ENCODE measurements around the gene DYDC1.

The DYDC1 gene

DNA sequence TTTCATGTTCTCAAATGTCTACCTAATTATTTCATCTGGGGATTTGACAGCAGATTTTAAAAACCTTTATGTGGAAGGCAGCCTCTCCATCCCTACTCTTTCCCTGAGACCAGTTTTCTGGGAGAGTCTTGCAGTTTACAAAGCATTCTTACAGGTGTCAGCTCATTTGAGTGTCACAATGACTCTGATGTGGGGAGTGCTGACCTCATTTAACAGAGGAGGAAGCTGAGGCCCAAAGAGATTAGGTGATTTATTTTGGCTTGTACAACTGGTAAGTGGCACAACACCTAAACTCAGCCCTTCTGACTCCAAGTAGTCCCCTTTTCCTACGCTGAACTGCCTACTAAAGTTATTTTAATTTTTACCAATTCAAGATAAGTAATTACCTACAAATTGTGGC is 33.8 kb downstream of the DYDC1 start:
- H3K79me2 ChIP-seq (ENCODE audit: insufficient read depth, low read length) = no peaks in the 10 kb centered on the region
- peak overlapping the region; percentile 51; the same call in 1 of the 2 replicates for H2AFZ ChIP-seq (ENCODE audit: low read length)
- peaks cover 16% of the 10 kb centered on the region for H3K4me1 ChIP-seq (ENCODE audit: insufficient read depth, low read length, poor library complexity, severe bottlenecking)
- H3K9ac ChIP-seq (ENCODE audit: low read depth, low read length, poor library complexity, severe bottlenecking) = no peak overlapping the region
- no peaks in the 10 kb centered on the region for H3K36me3 ChIP-seq (ENCODE audit: insufficient read depth, low read length)
- TF ChIP-seq, protein P1, sequence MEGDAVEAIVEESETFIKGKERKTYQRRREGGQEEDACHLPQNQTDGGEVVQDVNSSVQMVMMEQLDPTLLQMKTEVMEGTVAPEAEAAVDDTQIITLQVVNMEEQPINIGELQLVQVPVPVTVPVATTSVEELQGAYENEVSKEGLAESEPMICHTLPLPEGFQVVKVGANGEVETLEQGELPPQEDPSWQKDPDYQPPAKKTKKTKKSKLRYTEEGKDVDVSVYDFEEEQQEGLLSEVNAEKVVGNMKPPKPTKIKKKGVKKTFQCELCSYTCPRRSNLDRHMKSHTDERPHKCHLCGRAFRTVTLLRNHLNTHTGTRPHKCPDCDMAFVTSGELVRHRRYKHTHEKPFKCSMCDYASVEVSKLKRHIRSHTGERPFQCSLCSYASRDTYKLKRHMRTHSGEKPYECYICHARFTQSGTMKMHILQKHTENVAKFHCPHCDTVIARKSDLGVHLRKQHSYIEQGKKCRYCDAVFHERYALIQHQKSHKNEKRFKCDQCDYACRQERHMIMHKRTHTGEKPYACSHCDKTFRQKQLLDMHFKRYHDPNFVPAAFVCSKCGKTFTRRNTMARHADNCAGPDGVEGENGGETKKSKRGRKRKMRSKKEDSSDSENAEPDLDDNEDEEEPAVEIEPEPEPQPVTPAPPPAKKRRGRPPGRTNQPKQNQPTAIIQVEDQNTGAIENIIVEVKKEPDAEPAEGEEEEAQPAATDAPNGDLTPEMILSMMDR (conservative IDR thresholded peaks at IDR 0.05; ENCODE audit: low read length) = no peak
- TF ChIP-seq EZH2phosphoT487 (IDR thresholded peaks at IDR 0.05; ENCODE audit: borderline replicate concordance) = no peak
- no peaks in the 10 kb centered on the region for H3K9me3 ChIP-seq (ENCODE audit: insufficient read depth, low read depth, low read length)
- no peak overlapping the region for H3K4me3 ChIP-seq (ENCODE audit: low read length, poor library complexity, severe bottlenecking)
- H3F3A ChIP-seq (ENCODE audit: low read depth) = no peaks in the 10 kb centered on the region
- H3K9me2 ChIP-seq (replicated peaks; ENCODE audit: low read depth, low read length) = no peaks in the 10 kb centered on the region
- H3K4me2 ChIP-seq (ENCODE audit: low read depth, low read length, poor library complexity, severe bottlenecking) = peak overlapping the region; percentile 21
- no peaks in the 10 kb centered on the region for H4K20me1 ChIP-seq (ENCODE audit: insufficient read depth, low read length, poor library complexity, severe bottlenecking)
- no peaks in the 10 kb centered on the region for H3K27me3 ChIP-seq (ENCODE audit: insufficient read depth, low read length, poor library complexity, severe bottlenecking)

DNA sequence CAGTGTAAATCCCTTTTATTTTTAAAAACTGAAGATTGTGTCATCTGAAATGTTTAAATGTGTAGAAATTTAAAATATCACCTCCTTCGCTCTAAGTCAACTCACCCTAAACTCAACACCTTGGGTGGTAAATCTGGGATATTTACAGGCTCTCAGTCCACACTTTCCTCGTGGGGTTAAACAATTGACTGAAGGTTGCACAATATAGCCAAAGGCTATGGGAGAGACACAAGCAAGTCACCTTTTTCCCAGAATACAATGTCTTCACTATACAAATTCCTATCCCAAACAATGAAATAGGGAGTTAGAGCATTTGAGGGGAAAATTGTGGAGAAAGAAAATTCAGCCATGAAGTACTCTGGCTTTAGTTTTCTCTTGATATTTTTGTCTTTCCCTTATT is 34.4 kb downstream of the DYDC1 start:
- TF ChIP-seq, protein P1 (conservative IDR thresholded peaks at IDR 0.05; ENCODE audit: low read length) = no peak
- no peak for TF ChIP-seq EZH2phosphoT487 (IDR thresholded peaks at IDR 0.05; ENCODE audit: borderline replicate concordance)

DNA sequence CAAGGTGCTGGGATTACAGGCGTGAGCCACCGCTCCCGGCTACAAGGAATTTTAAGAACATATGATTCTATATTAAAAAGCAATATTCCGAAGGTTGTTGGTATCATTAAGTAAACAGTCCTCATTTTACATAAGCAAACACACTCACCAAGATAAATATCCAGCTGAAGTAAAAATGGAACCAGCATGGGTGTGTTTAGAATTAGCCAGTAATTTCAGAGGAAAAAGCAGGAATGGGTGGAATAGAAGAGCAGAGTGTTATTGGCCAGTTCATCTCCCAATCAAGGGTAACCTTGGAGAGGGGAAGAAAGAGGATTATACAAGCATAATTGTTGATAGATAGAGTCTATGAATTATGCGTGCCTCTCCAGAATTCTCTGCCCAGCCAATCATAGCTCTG is 35.4 kb downstream of the DYDC1 start:
- Histone ChIP-seq H3K27me3 (ENCODE audit: insufficient read depth, low read length, poor library complexity, severe bottlenecking) (no peaks in the 10 kb centered on the region), H3K4me3 (ENCODE audit: low read length, poor library complexity, severe bottlenecking) (no peak overlapping the region), H3K4me1 (ENCODE audit: insufficient read depth, low read length, poor library complexity, severe bottlenecking) (peaks cover 16% of the 10 kb centered on the region), H3K36me3 (ENCODE audit: insufficient read depth, low read length) (no peaks in the 10 kb centered on the region), H3K9me3 (ENCODE audit: insufficient read depth, low read depth, low read length) (no peaks in the 10 kb centered on the region), H3F3A (ENCODE audit: low read depth) (no peaks in the 10 kb centered on the region), H4K20me1 (ENCODE audit: insufficient read depth, low read length, poor library complexity, severe bottlenecking) (no peaks in the 10 kb centered on the region), H3K9me2 (replicated peaks; ENCODE audit: low read depth, low read length) (no peaks in the 10 kb centered on the region), H3K79me2 (ENCODE audit: insufficient read depth, low read length) (no peaks in the 10 kb centered on the region), H2AFZ (ENCODE audit: low read length) (no peak overlapping the region), H3K4me2 (ENCODE audit: low read depth, low read length, poor library complexity, severe bottlenecking) (no peak overlapping the region), H3K9ac (ENCODE audit: low read depth, low read length, poor library complexity, severe bottlenecking) (no peak overlapping the region)
- TF ChIP-seq EZH2phosphoT487 (IDR thresholded peaks at IDR 0.05; ENCODE audit: borderline replicate concordance) = no peak
- TF ChIP-seq, protein P1 (conservative IDR thresholded peaks at IDR 0.05; ENCODE audit: low read length) = no peak

More for the DNA sequence above, 34.4 kb downstream of the DYDC1 start:
- H3K79me2 ChIP-seq (ENCODE audit: insufficient read depth, low read length) = no peaks in the 10 kb centered on the region
- H3K36me3 ChIP-seq (ENCODE audit: insufficient read depth, low read length) = no peaks in the 10 kb centered on the region
- H3K4me2 ChIP-seq (ENCODE audit: low read depth, low read length, poor library complexity, severe bottlenecking) = no peak overlapping the region
- no peaks in the 10 kb centered on the region for H3K9me2 ChIP-seq (replicated peaks; ENCODE audit: low read depth, low read length)
- no peak overlapping the region for H3K4me3 ChIP-seq (ENCODE audit: low read length, poor library complexity, severe bottlenecking)
- no peaks in the 10 kb centered on the region for H3K27me3 ChIP-seq (ENCODE audit: insufficient read depth, low read length, poor library complexity, severe bottlenecking)
- H3K9me3 ChIP-seq (ENCODE audit: insufficient read depth, low read depth, low read length) = no peaks in the 10 kb centered on the region
- H4K20me1 ChIP-seq (ENCODE audit: insufficient read depth, low read length, poor library complexity, severe bottlenecking) = no peaks in the 10 kb centered on the region
- no peak overlapping the region for H2AFZ ChIP-seq (ENCODE audit: low read length)
- no peaks in the 10 kb centered on the region for H3F3A ChIP-seq (ENCODE audit: low read depth)
- peaks cover 16% of the 10 kb centered on the region for H3K4me1 ChIP-seq (ENCODE audit: insufficient read depth, low read length, poor library complexity, severe bottlenecking)
- no peak overlapping the region for H3K9ac ChIP-seq (ENCODE audit: low read depth, low read length, poor library complexity, severe bottlenecking)

Data from Loucy (cell line).